KMS-11 (cell line): ENCODE data around the gene NREP.

Experiments
- H2AFZ ChIP-seq: fragments of 200-600 bp; sonication (generic); 2 replicates; pipeline ENCODE4 v1.6.1; 2016; ENCODE audit warnings: antibody characterized with exemption, mixed run types, low read depth
- H3K27ac ChIP-seq: fragments of 200-600 bp; sonication (generic); 2 replicates; pipeline ENCODE4 v1.6.1; 2016; ENCODE audit warnings: mild to moderate bottlenecking, mixed run types
- H3K27me3 ChIP-seq: fragments of 200-600 bp; sonication (generic); 2 replicates; pipeline ENCODE4 v1.6.1; 2017; ENCODE audit warnings: mild to moderate bottlenecking, low read depth, mixed run types, moderate library complexity; ENCODE audit not compliant: insufficient read depth
- H3K36me3 ChIP-seq: fragments of 200-600 bp; sonication (generic); 2 replicates; pipeline ENCODE4 v1.6.1; 2017; ENCODE audit warnings: mild to moderate bottlenecking, mixed run types; ENCODE audit not compliant: insufficient read depth
- H3K4me1 ChIP-seq: fragments of 200-600 bp; sonication (generic); 2 replicates; pipeline ENCODE4 v1.6.1; 2016; ENCODE audit warnings: mild to moderate bottlenecking, low read depth, mixed run types; ENCODE audit not compliant: poor library complexity, severe bottlenecking
- H3K4me2 ChIP-seq: fragments of 200-600 bp; sonication (generic); 2 replicates; pipeline ENCODE4 v1.7.0; 2016; ENCODE audit warnings: mild to moderate bottlenecking, mixed run types
- H3K4me3 ChIP-seq: fragments of 200-600 bp; sonication (generic); IDR thresholded peaks from 2 replicates; pipeline ENCODE4 v1.6.1; 2017; ENCODE audit warnings: low read depth, low read length, mixed read lengths; ENCODE audit not compliant: insufficient read depth
- H3K79me2 ChIP-seq: fragments of 200-600 bp; sonication (generic); 2 replicates; pipeline ENCODE4 v1.6.1; 2016; ENCODE audit warnings: low read depth, mixed run types; ENCODE audit not compliant: insufficient read depth
- H3K9ac ChIP-seq: fragments of 200-600 bp; sonication (generic); 2 replicates; pipeline ENCODE4 v1.6.1; 2016; ENCODE audit warnings: mild to moderate bottlenecking, mixed run types
- H4K20me1 ChIP-seq: fragments of 200-600 bp; sonication (generic); 2 replicates; pipeline ENCODE4 v1.6.1; 2016; ENCODE audit warnings: mild to moderate bottlenecking, mixed run types; ENCODE audit not compliant: insufficient read depth
- TF ChIP-seq, protein P1 (sequence below): fragments of 200-600 bp; sonication (generic); conservative IDR thresholded peaks from 2 replicates; pipeline ENCODE4 v1.6.1; 2017; ENCODE audit warnings: low read depth, mild to moderate bottlenecking, antibody characterized with exemption, low read length, moderate library complexity, mixed read lengths

The NREP gene

GRCh38 chr5:111697215-111697614, 59.8 kb downstream of the NREP start:
- H3K79me2 ChIP-seq = no peaks in the 10 kb centered on the region
- no peaks in the 10 kb centered on the region for H4K20me1 ChIP-seq
- no peaks in the 10 kb centered on the region for H3K36me3 ChIP-seq
- no peak overlapping the region for H2AFZ ChIP-seq
- H3K27me3 ChIP-seq = no peaks in the 10 kb centered on the region
- TF ChIP-seq, protein P1, sequence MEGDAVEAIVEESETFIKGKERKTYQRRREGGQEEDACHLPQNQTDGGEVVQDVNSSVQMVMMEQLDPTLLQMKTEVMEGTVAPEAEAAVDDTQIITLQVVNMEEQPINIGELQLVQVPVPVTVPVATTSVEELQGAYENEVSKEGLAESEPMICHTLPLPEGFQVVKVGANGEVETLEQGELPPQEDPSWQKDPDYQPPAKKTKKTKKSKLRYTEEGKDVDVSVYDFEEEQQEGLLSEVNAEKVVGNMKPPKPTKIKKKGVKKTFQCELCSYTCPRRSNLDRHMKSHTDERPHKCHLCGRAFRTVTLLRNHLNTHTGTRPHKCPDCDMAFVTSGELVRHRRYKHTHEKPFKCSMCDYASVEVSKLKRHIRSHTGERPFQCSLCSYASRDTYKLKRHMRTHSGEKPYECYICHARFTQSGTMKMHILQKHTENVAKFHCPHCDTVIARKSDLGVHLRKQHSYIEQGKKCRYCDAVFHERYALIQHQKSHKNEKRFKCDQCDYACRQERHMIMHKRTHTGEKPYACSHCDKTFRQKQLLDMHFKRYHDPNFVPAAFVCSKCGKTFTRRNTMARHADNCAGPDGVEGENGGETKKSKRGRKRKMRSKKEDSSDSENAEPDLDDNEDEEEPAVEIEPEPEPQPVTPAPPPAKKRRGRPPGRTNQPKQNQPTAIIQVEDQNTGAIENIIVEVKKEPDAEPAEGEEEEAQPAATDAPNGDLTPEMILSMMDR = no peak
- H3K9ac ChIP-seq = no peak overlapping the region
- no peaks in the 10 kb centered on the region for H3K4me1 ChIP-seq
- H3K27ac ChIP-seq = no peak overlapping the region
- no peak overlapping the region for H3K4me2 ChIP-seq
- no peak overlapping the region for H3K4me3 ChIP-seq

DNA sequence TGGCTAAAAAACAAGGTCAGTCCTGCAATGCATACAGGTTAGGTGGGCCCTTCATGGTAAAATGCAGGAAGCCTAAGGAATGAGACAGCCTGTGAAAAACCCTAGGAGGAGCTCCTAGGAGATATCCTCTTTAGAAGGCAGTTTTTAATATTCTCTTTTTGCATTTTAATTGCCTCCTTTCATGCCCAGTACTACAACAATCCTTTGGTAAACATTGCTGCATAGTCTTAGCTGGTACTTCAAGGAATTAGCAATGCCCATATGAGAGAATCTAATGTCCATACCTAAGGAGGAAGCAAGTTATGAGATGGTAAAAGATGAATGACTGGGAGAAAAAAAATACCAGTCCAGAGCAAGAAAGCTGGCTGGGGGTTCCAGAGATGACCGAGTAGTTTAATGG, 61.0 kb downstream of the NREP start:
- Histone ChIP-seq H3K9ac (no peak overlapping the region), H2AFZ (no peak overlapping the region), H3K4me2 (no peak overlapping the region), H3K36me3 (no peaks in the 10 kb centered on the region), H3K79me2 (no peaks in the 10 kb centered on the region), H3K4me3 (no peak overlapping the region), H3K27me3 (no peaks in the 10 kb centered on the region), H4K20me1 (no peaks in the 10 kb centered on the region), H3K4me1 (no peaks in the 10 kb centered on the region), H3K27ac (no peak overlapping the region)
- TF ChIP-seq, protein P1 = no peak

DNA sequence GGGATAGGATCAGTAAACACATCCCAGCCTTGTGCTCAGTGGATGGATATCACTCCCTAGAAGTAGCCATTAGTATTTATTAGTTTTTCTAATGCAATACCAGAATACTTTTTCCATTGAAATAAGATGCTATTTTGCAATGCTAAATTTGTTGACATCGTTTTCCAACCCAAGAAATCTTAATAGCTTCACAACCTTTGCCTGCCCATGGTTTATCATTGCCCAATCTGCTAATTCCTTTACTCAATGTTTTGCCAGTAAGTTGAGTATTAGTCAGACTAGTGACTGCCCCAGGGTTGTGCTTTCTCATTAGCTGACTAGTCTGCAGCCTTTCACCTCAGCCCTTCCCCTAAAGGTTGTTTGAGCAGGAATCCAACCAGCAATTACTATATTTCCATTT, 62.9 kb downstream of the NREP start:
- Histone ChIP-seq H3K27ac (no peak overlapping the region), H3K9ac (no peak overlapping the region), H3K27me3 (no peaks in the 10 kb centered on the region), H3K79me2 (no peaks in the 10 kb centered on the region), H3K36me3 (no peaks in the 10 kb centered on the region), H2AFZ (no peak overlapping the region), H3K4me2 (no peak overlapping the region), H3K4me3 (no peak overlapping the region), H3K4me1 (no peaks in the 10 kb centered on the region), H4K20me1 (no peaks in the 10 kb centered on the region)
- TF ChIP-seq, protein P1 = no peak

GRCh38 chr5:111691914-111692313, 65.1 kb downstream of the NREP start:
- H3K4me3 ChIP-seq = no peak overlapping the region
- no peaks in the 10 kb centered on the region for H3K36me3 ChIP-seq
- no peak overlapping the region for H3K9ac ChIP-seq
- no peaks in the 10 kb centered on the region for H4K20me1 ChIP-seq
- H3K4me1 ChIP-seq = no peaks in the 10 kb centered on the region
- TF ChIP-seq, protein P1 = no peak
- no peak overlapping the region for H2AFZ ChIP-seq
- no peak overlapping the region for H3K4me2 ChIP-seq
- no peaks in the 10 kb centered on the region for H3K27me3 ChIP-seq
- no peak overlapping the region for H3K27ac ChIP-seq
- H3K79me2 ChIP-seq = no peaks in the 10 kb centered on the region
